DOHH2 (cell line): Measurements from ENCODE around the gene NCOA4.
"Not testable (repeated sequence)": the region's sequence is repeated elsewhere in the genome, so short reads cannot be mapped to it uniquely, and the experiment has no call there.

Experiments used
- H3F3A ChIP-seq: fragments of 200-600 bp; sonication (generic), shearing (Covaris generic); 2 replicates; pipeline ENCODE4 v1.6.0; 2016; ENCODE audit warnings: antibody characterized with exemption, mild to moderate bottlenecking; ENCODE audit not compliant: control insufficient read depth, insufficient read depth
- H3K27ac ChIP-seq: fragments of 200-600 bp; sonication (generic); 2 replicates; pipeline ENCODE4 v1.5.1; 2014; ENCODE audit warnings: low read depth, mild to moderate bottlenecking, low read length, moderate library complexity
- H3K27me3 ChIP-seq: fragments of 200-600 bp; sonication (generic); 2 replicates; pipeline ENCODE4 v1.6.1; 2014; ENCODE audit warnings: mild to moderate bottlenecking, low read length, mixed read lengths; ENCODE audit not compliant: control insufficient read depth
- H3K36me3 ChIP-seq: fragments of 200-600 bp; sonication (generic); 2 replicates; pipeline ENCODE4 v1.6.1; 2014; ENCODE audit warnings: mild to moderate bottlenecking, low read length, moderate library complexity, mixed read lengths; ENCODE audit not compliant: control insufficient read depth
- H3K4me1 ChIP-seq: fragments of 200-600 bp; sonication (generic); 2 replicates; pipeline ENCODE4 v1.6.1; 2014; ENCODE audit warnings: mild to moderate bottlenecking, low read length, mixed read lengths; ENCODE audit not compliant: control insufficient read depth
- H3K4me2 ChIP-seq: fragments of 200-600 bp; sonication (generic); 2 replicates; pipeline ENCODE4 v1.6.0; 2014; ENCODE audit warnings: mild to moderate bottlenecking, low read length, moderate library complexity
- H3K4me3 ChIP-seq: fragments of 200-600 bp; sonication (generic); 2 replicates; pipeline ENCODE4 v1.5.1; 2014; ENCODE audit warnings: mild to moderate bottlenecking, low read length, mixed read lengths
- H3K79me2 ChIP-seq: fragments of 200-600 bp; sonication (generic); 2 replicates; pipeline ENCODE4 v1.6.1; 2014; ENCODE audit warnings: mild to moderate bottlenecking, low read length, mixed read lengths; ENCODE audit not compliant: control insufficient read depth
- H3K9me2 ChIP-seq: fragments of 200-600 bp; sonication (generic); replicated peaks from 2 replicates; pipeline ENCODE4 v1.6.1; 2014; ENCODE audit warnings: mild to moderate bottlenecking, low read length, mixed read lengths; ENCODE audit not compliant: control insufficient read depth
- H3K9me3 ChIP-seq: fragments of 200-600 bp; sonication (generic); 2 replicates; pipeline ENCODE4 v1.6.1; 2014; ENCODE audit warnings: antibody characterized with exemption, low read length, mixed read lengths; ENCODE audit not compliant: control insufficient read depth, insufficient read depth
- H4K20me1 ChIP-seq: fragments of 200-600 bp; sonication (generic); 2 replicates; pipeline ENCODE4 v1.6.0; 2014; ENCODE audit warnings: low read depth, mild to moderate bottlenecking, antibody characterized with exemption, low read length, moderate library complexity; ENCODE audit not compliant: control insufficient read depth, insufficient read depth
- EZH2phosphoT487 ChIP-seq: fragments of 200-600 bp; sonication (generic); IDR thresholded peaks from 2 replicates; pipeline ENCODE4 v1.6.1; 2017; ENCODE audit warnings: borderline replicate concordance, mild to moderate bottlenecking, antibody characterized with exemption, low read length, moderate library complexity, mixed read lengths
- TF ChIP-seq, protein P1 (sequence below): fragments of 200-600 bp; sonication (generic); IDR thresholded peaks from one replicate; pipeline ENCODE4 v1.5.1; 2014; ENCODE audit warnings: antibody characterized with exemption, mild to moderate bottlenecking, low read depth, low read length; ENCODE audit not compliant: poor library complexity, severe bottlenecking

Gene NCOA4

GRCh38 chr10:46052057-46052790, 21.8 kb upstream of the NCOA4 start:
- no peak overlapping the region for H3K4me2 ChIP-seq
- no peaks in the 10 kb centered on the region for H4K20me1 ChIP-seq
- H3K4me3 ChIP-seq, result no peak overlapping the region
- H3K79me2 ChIP-seq, result no peaks in the 10 kb centered on the region
- no peaks in the 10 kb centered on the region for H3K4me1 ChIP-seq
- no peaks in the 10 kb centered on the region for H3K9me3 ChIP-seq
- H3K9me2 ChIP-seq, result no peaks in the 10 kb centered on the region
- no peak overlapping the region for H3K27ac ChIP-seq
- H3K36me3 ChIP-seq, result no peaks in the 10 kb centered on the region
- no peak for TF ChIP-seq EZH2phosphoT487
- TF ChIP-seq, protein P1, sequence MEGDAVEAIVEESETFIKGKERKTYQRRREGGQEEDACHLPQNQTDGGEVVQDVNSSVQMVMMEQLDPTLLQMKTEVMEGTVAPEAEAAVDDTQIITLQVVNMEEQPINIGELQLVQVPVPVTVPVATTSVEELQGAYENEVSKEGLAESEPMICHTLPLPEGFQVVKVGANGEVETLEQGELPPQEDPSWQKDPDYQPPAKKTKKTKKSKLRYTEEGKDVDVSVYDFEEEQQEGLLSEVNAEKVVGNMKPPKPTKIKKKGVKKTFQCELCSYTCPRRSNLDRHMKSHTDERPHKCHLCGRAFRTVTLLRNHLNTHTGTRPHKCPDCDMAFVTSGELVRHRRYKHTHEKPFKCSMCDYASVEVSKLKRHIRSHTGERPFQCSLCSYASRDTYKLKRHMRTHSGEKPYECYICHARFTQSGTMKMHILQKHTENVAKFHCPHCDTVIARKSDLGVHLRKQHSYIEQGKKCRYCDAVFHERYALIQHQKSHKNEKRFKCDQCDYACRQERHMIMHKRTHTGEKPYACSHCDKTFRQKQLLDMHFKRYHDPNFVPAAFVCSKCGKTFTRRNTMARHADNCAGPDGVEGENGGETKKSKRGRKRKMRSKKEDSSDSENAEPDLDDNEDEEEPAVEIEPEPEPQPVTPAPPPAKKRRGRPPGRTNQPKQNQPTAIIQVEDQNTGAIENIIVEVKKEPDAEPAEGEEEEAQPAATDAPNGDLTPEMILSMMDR, result no peak
- no peaks in the 10 kb centered on the region for H3F3A ChIP-seq
- H3K27me3 ChIP-seq, result peaks cover 7% of the 10 kb centered on the region; the same call in 1 of the 2 replicates

GRCh38 chr10:46050941-46051623, 20.7 kb upstream of the NCOA4 start:
- Histone ChIP-seq H3K27ac (no peak overlapping the region), H3K79me2 (no peaks in the 10 kb centered on the region), H3K9me3 (no peaks in the 10 kb centered on the region), H3K27me3 (peaks cover 11% of the 10 kb centered on the region; the same call in 1 of the 2 replicates), H3K4me1 (no peaks in the 10 kb centered on the region), H3K4me3 (no peak overlapping the region), H3K4me2 (no peak overlapping the region), H3K9me2 (no peaks in the 10 kb centered on the region), H3F3A (no peaks in the 10 kb centered on the region), H4K20me1 (no peaks in the 10 kb centered on the region), H3K36me3 (no peaks in the 10 kb centered on the region)
- TF ChIP-seq EZH2phosphoT487, result no peak
- TF ChIP-seq, protein P1, result no peak

DNA sequence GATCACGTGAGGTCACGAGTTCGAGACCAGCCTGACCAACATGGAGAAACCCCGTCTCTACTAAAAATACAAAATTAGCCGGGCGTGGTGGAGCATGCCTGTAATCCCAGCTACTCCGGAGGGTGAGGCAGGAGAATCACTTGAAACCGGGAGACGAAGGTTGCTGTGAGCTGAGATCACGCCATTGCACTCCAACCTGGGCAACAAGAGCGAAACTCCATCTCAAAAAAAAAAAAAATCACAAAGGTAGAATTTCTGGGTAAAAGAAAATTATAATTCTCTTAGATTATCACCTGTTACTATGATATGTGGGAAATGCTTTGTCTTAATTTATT, 19.0 kb upstream of the NCOA4 start:
- not testable (repeated sequence) for H3K36me3 ChIP-seq, H3K4me1 ChIP-seq, H3K4me3 ChIP-seq, H3K27ac ChIP-seq, H3K9me3 ChIP-seq, H3K79me2 ChIP-seq, H4K20me1 ChIP-seq, H3F3A ChIP-seq, H3K4me2 ChIP-seq, H3K9me2 ChIP-seq
- H3K27me3 ChIP-seq, result peaks cover 15% of the 10 kb centered on the region

DNA sequence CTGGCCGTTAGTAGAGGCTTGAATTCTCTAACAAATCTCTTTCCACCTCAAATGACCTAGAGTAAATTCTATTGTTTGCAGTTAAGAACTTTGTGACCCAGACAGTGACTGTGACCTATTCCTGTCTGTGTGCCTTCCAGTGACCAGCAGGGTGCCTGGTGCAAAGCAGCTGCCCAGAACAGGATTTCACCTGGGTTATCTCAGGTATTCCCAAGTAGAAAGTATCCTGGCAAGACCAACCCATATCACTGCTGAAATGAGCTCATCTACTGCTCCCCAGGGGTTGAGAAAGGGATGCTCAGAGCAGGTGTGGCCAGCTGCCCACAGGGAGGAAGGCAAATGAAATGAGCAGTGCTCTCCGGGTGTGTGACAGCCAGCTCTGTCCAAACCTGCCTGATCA, 17.7 kb upstream of the NCOA4 start:
- no peaks in the 10 kb centered on the region for H3K9me3 ChIP-seq
- H3F3A ChIP-seq, result no peaks in the 10 kb centered on the region
- H3K27me3 ChIP-seq, result peaks cover 15% of the 10 kb centered on the region
- no peaks in the 10 kb centered on the region for H3K36me3 ChIP-seq
- no peaks in the 10 kb centered on the region for H4K20me1 ChIP-seq
- no peaks in the 10 kb centered on the region for H3K9me2 ChIP-seq
- H3K4me1 ChIP-seq, result no peaks in the 10 kb centered on the region
- H3K4me2 ChIP-seq, result no peak overlapping the region
- H3K27ac ChIP-seq, result no peak overlapping the region
- no peak for TF ChIP-seq EZH2phosphoT487
- TF ChIP-seq, protein P1, result no peak
- no peak overlapping the region for H3K4me3 ChIP-seq
- H3K79me2 ChIP-seq, result no peaks in the 10 kb centered on the region
